NCI-H1105 (cell line): ENCODE data around the gene MCM5.
"Not testable (repeated sequence)": the region's sequence is repeated elsewhere in the genome, so short reads cannot be mapped to it uniquely, and the experiment has no call there.

Experiments used
- DNase-seq: peaks from one replicate; lab custom pipeline; 2025; lab: John Stamatoyannopoulos, UW

Gene MCM5

GRCh38 chr22:35379146-35379993 lies 20.6 kb upstream of the MCM5 start:
- DNase-seq = no peak

DNA sequence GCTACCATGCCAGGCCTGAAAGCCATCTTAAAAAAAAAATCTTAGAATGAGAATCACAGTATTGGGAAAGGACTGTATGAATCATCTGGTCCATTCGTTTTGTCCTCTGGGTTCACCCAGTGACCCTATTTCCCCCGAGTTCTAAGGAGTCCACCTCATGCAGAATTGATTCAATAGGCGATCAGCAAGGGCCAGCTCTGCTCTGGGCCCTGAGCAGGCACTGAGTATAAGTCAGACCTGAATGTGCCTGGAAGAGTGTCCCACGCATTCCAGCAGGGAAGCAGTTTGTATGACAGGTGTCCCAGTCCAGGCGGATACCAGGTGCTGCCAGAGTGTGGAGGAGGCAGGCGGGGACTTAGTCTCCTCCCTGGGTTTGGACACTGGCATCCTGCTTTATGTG lies 19.9 kb upstream of the MCM5 start:
- no peak for DNase-seq

- peak; percentile 42 for DNase-seq
These were observed 19.2 kb upstream of the MCM5 start, which contains the start of gene HMOX1 for GRCh38 chr22:35380537-35381423. TSS of gene HMOX1 (plus strand) at chr22:35381096. CDS start at chr22:35381174, 78 bp downstream.

GRCh38 chr22:35381424-35382009 lies 18.4 kb upstream of the MCM5 start:
- DNase-seq = no peak

- DNase-seq = no peak
These were observed 16.3 kb upstream of the MCM5 start for GRCh38 chr22:35383679-35384071.

- no peak for DNase-seq
These were observed 15.4 kb upstream of the MCM5 start for GRCh38 chr22:35384527-35384926.

- no peak for DNase-seq
These were observed 14.9 kb upstream of the MCM5 start for GRCh38 chr22:35384975-35385588.

GRCh38 chr22:35386670-35387288 lies 13.2 kb upstream of the MCM5 start:
- DNase-seq = no peak

GRCh38 chr22:35390933-35391332 lies 9.0 kb upstream of the MCM5 start:
- DNase-seq = no peak

- no peak for DNase-seq
These were observed 7.6 kb upstream of the MCM5 start for GRCh38 chr22:35392357-35392756.

GRCh38 chr22:35393116-35394010 lies 6.6 kb upstream of the MCM5 start:
- no peak for DNase-seq

GRCh38 chr22:35394011-35394312 lies 6.0 kb upstream of the MCM5 start:
- DNase-seq = no peak

- DNase-seq = no peak
These were observed 5.0 kb upstream of the MCM5 start for GRCh38 chr22:35394810-35395563.

- not testable (repeated sequence) for DNase-seq
These were observed 3.3 kb upstream of the MCM5 start for GRCh38 chr22:35396622-35397021.

GRCh38 chr22:35397095-35397904 lies 2.6 kb upstream of the MCM5 start:
- no peak for DNase-seq

DNA sequence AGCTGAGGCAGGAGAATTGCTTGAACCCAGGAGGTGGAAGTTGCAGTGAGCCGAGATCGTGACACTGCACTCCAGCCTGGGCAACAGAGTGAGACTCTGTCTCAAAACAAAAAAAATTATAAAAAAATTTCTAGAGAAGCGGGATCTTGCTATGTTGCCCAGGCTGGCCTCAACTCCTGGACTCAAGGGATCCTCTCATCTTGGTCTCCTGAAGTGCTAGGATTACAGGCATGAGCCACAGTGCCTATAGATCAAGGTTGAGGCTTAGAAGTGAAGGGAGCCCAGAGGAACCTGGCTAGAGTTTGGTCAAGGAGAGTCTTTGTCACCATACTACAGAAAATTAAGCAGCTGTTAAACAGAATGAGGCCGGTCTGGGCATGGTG lies 1.4 kb upstream of the MCM5 start:
- DNase-seq = no peak

GRCh38 chr22:35399114-35399677 lies 744 bp upstream of the MCM5 start:
- no peak for DNase-seq

GRCh38 chr22:35400501-35400790 lies 506 bp downstream of the MCM5 start:
- DNase-seq = peak; percentile 0

DNA sequence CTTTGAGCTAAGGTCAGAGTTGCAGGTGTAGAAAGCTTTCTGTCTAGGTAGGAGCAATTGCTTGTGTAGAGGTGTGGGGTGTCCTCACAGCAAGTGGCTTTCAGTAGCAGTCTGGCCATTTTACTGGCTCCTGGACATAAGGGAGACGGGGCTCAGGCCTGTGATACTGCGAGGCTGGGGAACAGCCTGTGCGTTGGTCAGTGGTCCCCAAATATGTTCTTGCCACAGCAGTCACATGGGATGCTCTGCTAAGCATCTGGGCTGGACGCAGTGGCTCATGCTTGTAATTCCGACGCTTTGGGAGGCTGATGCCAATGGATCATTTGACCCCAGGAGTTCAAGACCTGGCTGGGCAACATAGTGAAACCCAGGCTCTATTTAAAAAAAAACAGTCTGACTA lies 1.9 kb downstream of the MCM5 start:
- DNase-seq = no peak
